GM21529 (cell line): ENCODE data around the gene PPIP5K1.
"Not testable (repeated sequence)": the region's sequence is repeated elsewhere in the genome, so short reads cannot be mapped to it uniquely, and the experiment has no call there.

Source experiments
- ATAC-seq: cut with Tn5 transposase; IDR thresholded peaks from one replicate; pipeline ENCODE4 v1.9.1; 2021; ENCODE audit not compliant: unreplicated experiment

The PPIP5K1 gene

GRCh38 chr15:43547539-43547938, 42.5 kb downstream of the PPIP5K1 start:
- ATAC-seq = no peak

DNA sequence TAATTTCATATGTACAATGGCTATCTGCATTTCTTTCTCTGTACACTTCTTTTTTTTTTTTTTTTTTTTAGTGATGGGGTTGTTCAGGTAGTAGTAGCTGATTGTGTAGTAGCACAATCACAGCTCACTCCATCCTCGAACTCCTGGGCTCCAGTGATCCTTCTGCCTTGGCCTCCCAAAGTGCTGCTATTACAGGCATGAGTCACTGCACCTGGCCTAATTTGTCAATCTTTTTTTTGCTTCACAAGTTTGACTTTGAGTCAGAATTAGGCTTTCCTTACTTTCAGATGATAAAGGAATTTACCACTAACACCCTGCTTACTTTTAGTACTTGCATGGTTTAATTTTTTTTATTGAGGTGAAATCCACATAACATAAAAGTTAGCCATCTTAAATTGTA, 44.6 kb downstream of the PPIP5K1 start:
- ATAC-seq = no peak

DNA sequence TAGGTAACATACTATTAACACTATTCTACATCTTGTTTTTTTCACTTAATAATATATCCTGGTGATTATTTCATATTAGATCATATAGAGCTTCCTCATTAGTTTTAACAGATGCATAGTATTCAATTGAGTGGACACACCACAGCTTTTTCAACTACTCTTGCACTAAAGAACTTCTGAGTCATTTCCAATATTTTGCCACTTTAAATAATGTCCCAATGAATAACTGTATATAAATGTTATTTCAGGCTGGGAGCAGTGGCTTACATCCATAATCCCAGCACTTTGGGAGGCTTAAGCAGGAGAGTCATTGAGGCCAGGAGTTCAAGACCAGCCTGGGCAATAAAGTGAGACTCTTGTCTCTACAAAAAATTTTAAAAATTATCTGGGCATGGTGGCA, 45.7 kb downstream of the PPIP5K1 start:
- no peak for ATAC-seq

- ATAC-seq = no peak
These were observed 48.2 kb downstream of the PPIP5K1 start for GRCh38 chr15:43541785-43542184.

DNA sequence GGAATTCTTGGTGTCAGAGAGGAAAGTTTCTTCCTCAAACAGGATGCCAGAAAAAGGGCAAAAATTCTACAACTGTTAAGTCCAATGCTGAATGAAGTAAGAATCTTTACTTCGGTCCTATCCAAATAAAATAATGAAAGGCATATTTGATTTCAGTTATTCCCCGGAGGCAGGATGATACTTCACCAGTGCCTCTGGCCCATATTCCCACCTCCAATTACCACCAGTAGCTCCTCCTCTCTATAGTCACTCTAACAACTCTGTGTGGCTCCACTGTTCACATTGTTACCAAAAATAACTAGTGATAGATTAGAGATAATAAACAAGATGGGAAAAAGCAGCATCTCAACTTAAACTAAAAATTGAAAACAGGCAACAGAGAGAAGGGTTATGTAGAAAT, 51.9 kb downstream of the PPIP5K1 start:
- ATAC-seq = no peak

DNA sequence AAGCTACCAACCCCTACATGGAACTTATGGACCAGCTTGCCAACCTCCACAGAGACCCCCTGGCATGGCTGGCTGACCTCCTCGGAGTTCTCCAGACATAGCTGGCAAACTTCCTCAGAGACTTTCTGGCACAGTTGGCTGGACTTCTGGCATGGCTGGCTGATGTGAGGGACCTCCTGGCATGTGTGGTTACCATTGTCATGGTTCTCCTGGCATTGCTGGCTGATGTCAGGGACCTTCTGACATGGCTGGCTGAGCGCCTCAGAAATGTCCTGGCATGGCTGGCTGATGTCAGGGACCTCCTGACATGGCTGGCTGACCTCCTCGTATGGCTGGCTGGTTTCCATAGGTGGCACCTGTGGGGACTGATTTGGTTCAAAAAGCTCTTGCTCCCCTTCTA, 55.1 kb downstream of the PPIP5K1 start:
- no peak for ATAC-seq

- not testable (repeated sequence) for ATAC-seq
These were observed 57.2 kb downstream of the PPIP5K1 start for GRCh38 chr15:43532826-43533225.

- no peak for ATAC-seq
These were observed 58.9 kb downstream of the PPIP5K1 start for GRCh38 chr15:43531018-43531670.

- no peak for ATAC-seq
These were observed 60.2 kb downstream of the PPIP5K1 start for GRCh38 chr15:43529587-43530345.

DNA sequence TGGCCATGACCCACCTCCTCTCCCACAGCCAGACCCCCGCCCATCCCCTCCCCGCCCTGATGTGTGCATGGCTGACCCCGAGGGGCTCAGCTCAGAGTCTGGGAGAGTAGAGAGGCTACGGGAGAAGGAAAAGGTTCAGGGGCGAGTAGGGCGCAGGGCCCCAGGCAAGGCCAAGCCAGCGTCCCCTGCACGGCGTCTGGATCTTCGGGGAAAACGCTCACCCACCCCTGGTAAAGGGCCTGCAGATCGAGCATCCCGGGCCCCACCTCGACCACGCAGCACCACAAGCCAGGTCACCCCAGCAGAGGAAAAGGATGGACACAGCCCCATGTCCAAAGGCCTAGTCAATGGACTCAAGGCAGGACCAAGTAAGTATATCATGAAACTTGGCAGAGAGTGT, 60.9 kb downstream of the PPIP5K1 start:
- ATAC-seq = no peak

DNA sequence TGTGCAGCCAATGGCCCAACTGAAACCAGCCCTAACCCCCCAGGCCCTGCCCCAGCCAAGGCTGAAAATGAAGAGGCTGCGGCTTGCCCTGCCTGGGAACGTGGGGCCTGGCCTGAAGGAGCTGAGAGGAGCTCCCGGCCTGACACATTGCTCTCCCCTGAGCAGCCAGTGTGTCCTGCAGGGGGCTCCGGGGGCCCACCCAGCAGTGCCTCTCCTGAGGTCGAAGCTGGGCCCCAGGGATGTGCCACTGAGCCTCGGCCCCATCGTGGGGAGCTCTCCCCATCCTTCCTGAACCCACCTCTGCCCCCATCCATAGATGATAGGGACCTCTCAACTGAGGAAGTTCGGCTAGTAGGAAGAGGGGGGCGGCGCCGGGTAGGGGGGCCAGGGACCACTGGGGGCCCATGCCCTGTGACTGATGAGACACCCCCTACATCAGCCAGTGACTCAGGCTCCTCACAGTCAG, 61.4 kb downstream of the PPIP5K1 start:
- no peak for ATAC-seq

DNA sequence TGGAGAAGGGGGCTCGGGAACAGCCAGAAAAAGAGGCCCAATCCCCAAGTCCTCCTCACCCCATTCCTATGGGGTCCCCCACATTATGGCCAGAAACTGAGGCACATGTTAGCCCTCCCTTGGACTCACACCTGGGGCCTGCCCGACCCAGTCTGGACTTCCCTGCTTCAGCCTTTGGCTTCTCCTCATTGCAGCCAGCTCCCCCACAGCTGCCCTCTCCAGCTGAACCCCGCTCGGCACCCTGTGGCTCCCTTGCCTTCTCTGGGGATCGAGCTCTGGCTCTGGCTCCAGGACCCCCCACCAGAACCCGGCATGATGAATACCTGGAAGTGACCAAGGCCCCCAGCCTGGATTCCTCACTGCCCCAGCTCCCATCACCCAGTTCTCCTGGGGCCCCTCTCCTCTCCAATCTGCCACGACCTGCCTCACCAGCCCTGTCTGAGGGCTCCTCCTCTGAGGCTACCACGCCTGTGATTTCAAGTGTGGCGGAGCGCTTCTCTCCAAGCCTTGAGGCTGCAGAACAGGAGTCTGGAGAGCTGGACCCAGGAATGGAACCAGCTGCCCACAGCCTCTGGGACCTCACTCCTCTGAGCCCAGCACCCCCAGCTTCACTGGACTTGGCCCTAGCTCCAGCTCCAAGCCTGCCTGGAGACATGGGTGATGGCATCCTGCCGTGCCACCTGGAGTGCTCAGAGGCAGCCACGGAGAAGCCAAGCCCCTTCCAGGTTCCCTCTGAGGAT, 62.0 kb downstream of the PPIP5K1 start:
- ATAC-seq = no peak

- no peak for ATAC-seq
These were observed 62.8 kb downstream of the PPIP5K1 start for GRCh38 chr15:43527016-43527801.

DNA sequence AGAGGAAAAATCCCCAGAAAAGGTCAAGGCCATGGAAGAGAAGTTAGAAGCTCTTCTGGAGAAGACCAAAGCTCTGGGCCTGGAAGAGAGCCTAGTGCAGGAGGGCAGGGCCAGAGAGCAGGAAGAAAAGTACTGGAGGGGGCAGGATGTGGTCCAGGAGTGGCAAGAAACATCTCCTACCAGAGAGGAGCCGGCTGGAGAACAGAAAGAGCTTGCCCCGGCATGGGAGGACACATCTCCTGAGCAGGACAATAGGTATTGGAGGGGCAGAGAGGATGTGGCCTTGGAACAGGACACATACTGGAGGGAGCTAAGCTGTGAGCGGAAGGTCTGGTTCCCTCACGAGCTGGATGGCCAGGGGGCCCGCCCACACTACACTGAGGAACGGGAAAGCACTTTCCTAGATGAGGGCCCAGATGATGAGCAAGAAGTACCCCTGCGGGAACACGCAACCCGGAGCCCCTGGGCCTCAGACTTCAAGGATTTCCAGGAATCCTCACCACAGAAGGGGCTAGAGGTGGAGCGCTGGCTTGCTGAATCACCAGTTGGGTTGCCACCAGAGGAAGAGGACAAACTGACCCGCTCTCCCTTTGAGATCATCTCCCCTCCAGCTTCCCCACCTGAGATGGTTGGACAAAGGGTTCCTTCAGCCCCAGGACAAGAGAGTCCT, 63.6 kb downstream of the PPIP5K1 start:
- ATAC-seq = no peak

- ATAC-seq = no peak
These were observed 64.9 kb downstream of the PPIP5K1 start for GRCh38 chr15:43525131-43525530.

DNA sequence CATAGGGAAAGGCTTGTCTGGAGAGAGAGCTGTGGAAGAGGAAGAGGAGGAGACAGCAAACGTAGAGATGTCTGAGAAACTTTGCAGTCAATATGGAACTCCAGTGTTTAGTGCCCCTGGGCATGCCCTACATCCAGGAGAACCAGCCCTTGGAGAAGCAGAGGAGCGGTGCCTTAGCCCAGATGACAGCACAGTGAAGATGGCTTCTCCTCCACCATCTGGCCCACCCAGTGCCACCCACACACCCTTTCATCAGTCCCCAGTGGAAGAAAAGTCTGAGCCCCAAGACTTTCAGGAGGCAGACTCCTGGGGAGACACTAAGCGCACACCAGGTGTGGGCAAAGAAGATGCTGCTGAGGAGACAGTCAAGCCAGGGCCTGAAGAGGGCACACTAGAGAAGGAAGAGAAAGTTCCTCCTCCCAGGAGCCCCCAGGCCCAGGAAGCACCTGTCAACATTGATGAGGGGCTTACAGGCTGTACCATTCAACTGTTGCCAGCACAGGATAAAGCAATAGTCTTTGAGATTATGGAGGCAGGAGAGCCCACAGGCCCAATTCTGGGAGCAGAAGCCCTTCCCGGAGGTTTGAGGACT, 65.7 kb downstream of the PPIP5K1 start:
- no peak for ATAC-seq

DNA sequence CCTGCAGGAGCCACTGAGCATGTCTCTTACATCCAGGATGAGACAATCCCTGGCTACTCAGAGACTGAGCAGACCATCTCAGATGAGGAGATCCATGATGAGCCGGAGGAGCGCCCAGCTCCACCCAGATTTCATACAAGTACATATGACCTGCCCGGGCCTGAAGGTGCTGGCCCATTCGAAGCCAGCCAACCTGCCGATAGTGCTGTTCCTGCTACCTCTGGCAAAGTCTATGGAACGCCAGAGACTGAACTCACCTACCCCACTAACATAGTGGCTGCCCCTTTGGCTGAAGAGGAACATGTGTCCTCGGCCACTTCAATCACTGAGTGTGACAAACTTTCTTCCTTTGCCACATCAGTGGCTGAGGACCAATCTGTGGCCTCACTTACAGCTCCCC, 66.4 kb downstream of the PPIP5K1 start:
- no peak for ATAC-seq

DNA sequence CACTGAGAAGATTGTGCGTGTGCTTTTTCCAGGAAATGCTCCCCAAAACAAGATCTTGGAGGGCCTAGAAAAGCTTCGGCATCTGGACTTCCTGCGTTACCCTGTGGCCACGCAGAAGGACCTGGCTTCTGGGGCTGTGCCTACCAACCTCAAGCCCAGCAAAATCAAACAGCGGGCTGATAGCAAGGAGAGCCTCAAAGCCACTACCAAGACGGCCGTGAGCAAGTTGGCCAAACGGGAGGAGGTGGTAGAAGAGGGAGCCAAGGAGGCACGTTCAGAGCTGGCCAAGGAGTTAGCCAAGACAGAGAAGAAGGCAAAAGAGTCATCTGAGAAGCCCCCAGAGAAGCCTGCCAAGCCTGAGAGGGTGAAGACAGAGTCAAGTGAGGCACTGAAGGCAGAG, 67.8 kb downstream of the PPIP5K1 start:
- no peak for ATAC-seq

DNA sequence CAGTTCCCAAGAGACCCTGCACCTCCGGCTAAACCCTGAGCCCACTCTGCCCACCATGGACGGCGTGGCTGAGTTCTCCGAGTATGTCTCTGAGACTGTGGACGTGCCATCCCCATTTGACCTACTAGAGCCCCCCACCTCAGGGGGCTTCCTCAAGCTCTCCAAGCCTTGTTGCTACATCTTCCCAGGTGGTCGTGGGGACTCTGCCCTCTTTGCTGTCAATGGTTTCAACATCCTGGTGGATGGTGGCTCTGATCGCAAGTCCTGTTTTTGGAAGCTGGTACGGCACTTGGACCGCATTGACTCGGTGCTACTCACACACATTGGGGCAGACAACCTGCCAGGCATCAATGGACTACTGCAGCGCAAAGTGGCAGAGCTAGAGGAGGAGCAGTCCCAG, 68.6 kb downstream of the PPIP5K1 start:
- no peak for ATAC-seq

GRCh38 chr15:43520138-43520537, 69.9 kb downstream of the PPIP5K1 start:
- ATAC-seq = no peak
